HEK293 (cell line): ENCODE results near the gene ABHD8.
A peak's percentile ranks its signal among the peaks of the same experiment; 100 is the strongest.

Experiments
- BCL11A ChIP-seq: fragments of 450-650 bp; formaldehyde crosslinking; IDR thresholded peaks from 2 replicates; pipeline ENCODE4 v1.5.1; 2016; ENCODE audit warnings: low read depth, missing biosample characterization, missing genetic modification characterization
- GLI4 ChIP-seq: fragments of 450-650 bp; formaldehyde crosslinking; IDR thresholded peaks from 2 replicates; pipeline ENCODE4 v1.5.1; 2016; ENCODE audit warnings: missing biosample characterization, missing genetic modification characterization
- GLIS1 ChIP-seq: fragments of 450-650 bp; formaldehyde crosslinking; IDR thresholded peaks from 2 replicates; pipeline ENCODE4 v1.5.1; 2016; ENCODE audit warnings: missing biosample characterization, missing genetic modification characterization
- RBAK ChIP-seq: fragments of 450-650 bp; formaldehyde crosslinking; IDR thresholded peaks from 2 replicates; pipeline ENCODE4 v1.5.1; 2016; ENCODE audit warnings: missing biosample characterization, missing genetic modification characterization
- SALL2 ChIP-seq: fragments of 450-650 bp; formaldehyde crosslinking; IDR thresholded peaks from 2 replicates; pipeline ENCODE4 v1.5.0; 2017; ENCODE audit warnings: missing biosample characterization, mild to moderate bottlenecking, missing genetic modification characterization, borderline replicate concordance
- TCF7L2 ChIP-seq: IDR thresholded peaks from 2 replicates; pipeline ENCODE4 v1.6.1; 2011; ENCODE audit warnings: low read depth, mild to moderate bottlenecking, inconsistent platforms, low read length, moderate library complexity, borderline replicate concordance
- YY1 ChIP-seq: fragments of 450-650 bp; formaldehyde crosslinking; IDR thresholded peaks from 2 replicates; pipeline ENCODE4 v1.5.1; 2018; ENCODE audit warnings: missing biosample characterization, missing genetic modification characterization
- ZBTB17 ChIP-seq: fragments of 450-650 bp; formaldehyde crosslinking; IDR thresholded peaks from 2 replicates; pipeline ENCODE4 v1.5.1; 2016; ENCODE audit warnings: missing biosample characterization, missing genetic modification characterization
- ZFHX2 ChIP-seq: fragments of 450-650 bp; formaldehyde crosslinking; conservative IDR thresholded peaks from 2 replicates; pipeline ENCODE4 v1.5.1; 2016; ENCODE audit warnings: missing biosample characterization, missing genetic modification characterization
- ZFP3 ChIP-seq: fragments of 450-650 bp; formaldehyde crosslinking; IDR thresholded peaks from 2 replicates; pipeline ENCODE4 v1.5.1; 2016; ENCODE audit warnings: low read depth, missing biosample characterization, missing genetic modification characterization
- ZIC2 ChIP-seq: fragments of 450-650 bp; formaldehyde crosslinking; IDR thresholded peaks from 2 replicates; pipeline ENCODE4 v1.5.1; 2016; ENCODE audit warnings: missing biosample characterization, missing genetic modification characterization
- ZNF223 ChIP-seq: fragments of 450-650 bp; formaldehyde crosslinking; IDR thresholded peaks from 2 replicates; pipeline ENCODE4 v1.5.1; 2016; ENCODE audit warnings: missing biosample characterization, missing genetic modification characterization
- ZNF248 ChIP-seq: fragments of 450-650 bp; formaldehyde crosslinking; IDR thresholded peaks from 2 replicates; pipeline ENCODE4 v1.5.1; 2017; ENCODE audit warnings: missing biosample characterization, missing genetic modification characterization
- ZNF341 ChIP-seq: fragments of 450-650 bp; formaldehyde crosslinking; IDR thresholded peaks from 2 replicates; pipeline ENCODE4; 2016; ENCODE audit warnings: low read depth, missing biosample characterization, missing genetic modification characterization
- ZNF394 ChIP-seq: fragments of 450-650 bp; formaldehyde crosslinking; IDR thresholded peaks from 2 replicates; pipeline ENCODE4 v1.5.1; 2016; ENCODE audit warnings: missing biosample characterization, missing genetic modification characterization, mild to moderate bottlenecking, moderate library complexity, borderline replicate concordance
- ZNF473 ChIP-seq: fragments of 450-650 bp; formaldehyde crosslinking; IDR thresholded peaks from 2 replicates; pipeline ENCODE4 v1.5.1; 2017; ENCODE audit warnings: missing biosample characterization, missing genetic modification characterization
- ZNF501 ChIP-seq: fragments of 450-650 bp; formaldehyde crosslinking; IDR thresholded peaks from 2 replicates; pipeline ENCODE4 v1.5.1; 2016; ENCODE audit warnings: missing biosample characterization, missing genetic modification characterization
- ZNF521 ChIP-seq: fragments of 450-650 bp; formaldehyde crosslinking; IDR thresholded peaks from 2 replicates; pipeline ENCODE4 v1.5.1; 2017; ENCODE audit warnings: missing biosample characterization, mild to moderate bottlenecking, missing genetic modification characterization
- ZNF548 ChIP-seq: fragments of 450-650 bp; formaldehyde crosslinking; IDR thresholded peaks from 2 replicates; pipeline ENCODE4 v1.5.1; 2016; ENCODE audit warnings: missing biosample characterization, missing genetic modification characterization
- ZNF560 ChIP-seq: fragments of 450-650 bp; formaldehyde crosslinking; IDR thresholded peaks from 2 replicates; pipeline ENCODE4 v1.5.1; 2017; ENCODE audit warnings: missing biosample characterization, missing genetic modification characterization, borderline replicate concordance
- ZNF600 ChIP-seq: fragments of 450-650 bp; formaldehyde crosslinking; IDR thresholded peaks from 2 replicates; pipeline ENCODE4 v1.5.1; 2016; ENCODE audit warnings: missing biosample characterization, missing genetic modification characterization
- ZNF610 ChIP-seq: fragments of 450-650 bp; formaldehyde crosslinking; IDR thresholded peaks from 2 replicates; pipeline ENCODE4 v1.5.1; 2016; ENCODE audit warnings: missing biosample characterization, missing genetic modification characterization, borderline replicate concordance
- ZNF624 ChIP-seq: fragments of 450-650 bp; formaldehyde crosslinking; IDR thresholded peaks from 2 replicates; pipeline ENCODE4 v1.5.1; 2017; ENCODE audit warnings: missing biosample characterization, missing genetic modification characterization
- ZNF654 ChIP-seq: fragments of 450-650 bp; formaldehyde crosslinking; IDR thresholded peaks from 2 replicates; pipeline ENCODE4 v1.5.1; 2016; ENCODE audit warnings: low read depth, missing biosample characterization, missing genetic modification characterization
- ZNF658 ChIP-seq: fragments of 450-650 bp; formaldehyde crosslinking; IDR thresholded peaks from 2 replicates; pipeline ENCODE4; 2016; ENCODE audit warnings: missing biosample characterization, missing genetic modification characterization
- ZNF837 ChIP-seq: fragments of 450-650 bp; formaldehyde crosslinking; IDR thresholded peaks from 2 replicates; pipeline ENCODE4 v1.5.1; 2016; ENCODE audit warnings: missing biosample characterization, missing genetic modification characterization
- TF ChIP-seq, protein P1 (sequence below): fragments of 450-650 bp; formaldehyde crosslinking; conservative IDR thresholded peaks from 2 replicates; pipeline ENCODE4 v1.5.1; 2016; ENCODE audit warnings: low read depth, missing biosample characterization, missing genetic modification characterization
- TF ChIP-seq, protein P2 (sequence below): fragments of 450-650 bp; formaldehyde crosslinking; IDR thresholded peaks from 2 replicates; pipeline ENCODE4 v1.5.1; 2016; ENCODE audit warnings: missing biosample characterization, missing genetic modification characterization
- TF ChIP-seq, protein P3 (sequence below): fragments of 450-650 bp; formaldehyde crosslinking; conservative IDR thresholded peaks from 2 replicates; pipeline ENCODE4 v1.5.1; 2016; ENCODE audit warnings: low read depth, missing biosample characterization, missing genetic modification characterization
- TF ChIP-seq, protein P4 (sequence below): fragments of 450-650 bp; formaldehyde crosslinking; IDR thresholded peaks from 2 replicates; pipeline ENCODE4 v1.5.1; 2016; ENCODE audit warnings: missing biosample characterization, missing genetic modification characterization

The ABHD8 gene

DNA sequence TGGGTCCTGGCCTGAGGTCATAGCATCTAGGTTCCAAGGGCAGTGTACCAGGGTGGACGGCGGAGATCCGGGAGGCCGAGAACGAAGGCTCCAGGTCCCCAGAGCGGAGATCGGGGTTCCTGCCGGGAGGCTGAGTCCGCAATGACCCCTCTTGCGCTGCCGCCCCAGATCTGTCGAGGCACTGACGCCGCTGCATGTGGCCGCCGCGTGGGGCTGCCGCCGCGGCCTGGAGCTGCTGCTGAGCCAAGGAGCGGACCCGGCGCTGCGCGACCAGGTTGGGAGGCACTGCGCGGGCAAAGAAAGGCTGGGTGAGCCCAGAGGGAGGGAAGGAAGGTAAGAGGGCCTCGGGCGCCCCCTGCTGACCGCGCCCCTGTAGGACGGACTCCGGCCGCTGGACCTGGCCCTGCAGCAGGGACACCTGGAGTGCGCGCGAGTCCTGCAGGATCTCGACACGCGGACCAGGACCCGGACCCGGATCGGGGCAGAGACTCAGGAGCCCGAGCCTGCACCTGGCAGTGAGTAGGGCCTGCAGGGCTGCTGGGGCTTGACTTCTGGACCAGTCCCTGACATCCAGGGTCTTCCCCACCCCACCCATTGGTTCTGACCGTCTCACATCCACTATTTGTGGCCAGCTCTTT lies 20.6 kb downstream of the ABHD8 start (continued):
- TF ChIP-seq ZNF658 (tag by site-specific recombination) (no peak), ZNF341 (tag by site-specific recombination) (no peak), BCL11A (tag by site-specific recombination) (peak; percentile 65; the same call in 1 of the 2 replicates), ZNF560 (no peak), ZNF223 (no peak), ZNF654 (tag by site-specific recombination) (peak; percentile 83), ZNF248 (tag by site-specific recombination) (no peak), ZNF521 (tag by site-specific recombination) (no peak), YY1 (no peak), ZNF610 (tag by site-specific recombination) (no peak; the same call in 1 of the 2 replicates), RBAK (tag by site-specific recombination) (no peak), ZNF501 (tag by site-specific recombination) (0 out of 2 replicates have a peak, but pooled peaks have one; percentile 52), ZNF837 (tag by site-specific recombination) (no peak), ZNF624 (tag by site-specific recombination) (no peak), TCF7L2 (no peak), ZNF548 (tag by site-specific recombination) (no peak), ZNF600 (tag by site-specific recombination) (peak; percentile 89), ZIC2 (tag by site-specific recombination) (peak; percentile 94), GLIS1 (tag by site-specific recombination) (peak; percentile 82), ZNF473 (no peak), ZFP3 (tag by site-specific recombination) (no peak), ZFHX2 (tag by site-specific recombination) (no peak), SALL2 (tag by site-specific recombination) (no peak), ZNF394 (tag by site-specific recombination) (peak; percentile 83; the same call in 1 of the 2 replicates), ZBTB17 (tag by site-specific recombination) (peak; percentile 90), GLI4 (tag by site-specific recombination) (no peak)
- TF ChIP-seq, protein P1, sequence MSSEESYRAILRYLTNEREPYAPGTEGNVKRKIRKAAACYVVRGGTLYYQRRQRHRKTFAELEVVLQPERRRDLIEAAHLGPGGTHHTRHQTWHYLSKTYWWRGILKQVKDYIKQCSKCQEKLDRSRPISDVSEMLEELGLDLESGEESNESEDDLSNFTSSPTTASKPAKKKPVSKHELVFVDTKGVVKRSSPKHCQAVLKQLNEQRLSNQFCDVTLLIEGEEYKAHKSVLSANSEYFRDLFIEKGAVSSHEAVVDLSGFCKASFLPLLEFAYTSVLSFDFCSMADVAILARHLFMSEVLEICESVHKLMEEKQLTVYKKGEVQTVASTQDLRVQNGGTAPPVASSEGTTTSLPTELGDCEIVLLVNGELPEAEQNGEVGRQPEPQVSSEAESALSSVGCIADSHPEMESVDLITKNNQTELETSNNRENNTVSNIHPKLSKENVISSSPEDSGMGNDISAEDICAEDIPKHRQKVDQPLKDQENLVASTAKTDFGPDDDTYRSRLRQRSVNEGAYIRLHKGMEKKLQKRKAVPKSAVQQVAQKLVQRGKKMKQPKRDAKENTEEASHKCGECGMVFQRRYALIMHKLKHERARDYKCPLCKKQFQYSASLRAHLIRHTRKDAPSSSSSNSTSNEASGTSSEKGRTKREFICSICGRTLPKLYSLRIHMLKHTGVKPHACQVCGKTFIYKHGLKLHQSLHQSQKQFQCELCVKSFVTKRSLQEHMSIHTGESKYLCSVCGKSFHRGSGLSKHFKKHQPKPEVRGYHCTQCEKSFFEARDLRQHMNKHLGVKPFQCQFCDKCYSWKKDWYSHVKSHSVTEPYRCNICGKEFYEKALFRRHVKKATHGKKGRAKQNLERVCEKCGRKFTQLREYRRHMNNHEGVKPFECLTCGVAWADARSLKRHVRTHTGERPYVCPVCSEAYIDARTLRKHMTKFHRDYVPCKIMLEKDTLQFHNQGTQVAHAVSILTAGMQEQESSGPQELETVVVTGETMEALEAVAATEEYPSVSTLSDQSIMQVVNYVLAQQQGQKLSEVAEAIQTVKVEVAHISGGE (tag by site-specific recombination), result no peak
- TF ChIP-seq, protein P2, sequence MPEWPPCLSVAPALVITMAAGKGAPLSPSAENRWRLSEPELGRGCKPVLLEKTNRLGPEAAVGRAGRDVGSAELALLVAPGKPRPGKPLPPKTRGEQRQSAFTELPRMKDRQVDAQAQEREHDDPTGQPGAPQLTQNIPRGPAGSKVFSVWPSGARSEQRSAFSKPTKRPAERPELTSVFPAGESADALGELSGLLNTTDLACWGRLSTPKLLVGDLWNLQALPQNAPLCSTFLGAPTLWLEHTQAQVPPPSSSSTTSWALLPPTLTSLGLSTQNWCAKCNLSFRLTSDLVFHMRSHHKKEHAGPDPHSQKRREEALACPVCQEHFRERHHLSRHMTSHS (tag by site-specific recombination), result no peak
- TF ChIP-seq, protein P3, sequence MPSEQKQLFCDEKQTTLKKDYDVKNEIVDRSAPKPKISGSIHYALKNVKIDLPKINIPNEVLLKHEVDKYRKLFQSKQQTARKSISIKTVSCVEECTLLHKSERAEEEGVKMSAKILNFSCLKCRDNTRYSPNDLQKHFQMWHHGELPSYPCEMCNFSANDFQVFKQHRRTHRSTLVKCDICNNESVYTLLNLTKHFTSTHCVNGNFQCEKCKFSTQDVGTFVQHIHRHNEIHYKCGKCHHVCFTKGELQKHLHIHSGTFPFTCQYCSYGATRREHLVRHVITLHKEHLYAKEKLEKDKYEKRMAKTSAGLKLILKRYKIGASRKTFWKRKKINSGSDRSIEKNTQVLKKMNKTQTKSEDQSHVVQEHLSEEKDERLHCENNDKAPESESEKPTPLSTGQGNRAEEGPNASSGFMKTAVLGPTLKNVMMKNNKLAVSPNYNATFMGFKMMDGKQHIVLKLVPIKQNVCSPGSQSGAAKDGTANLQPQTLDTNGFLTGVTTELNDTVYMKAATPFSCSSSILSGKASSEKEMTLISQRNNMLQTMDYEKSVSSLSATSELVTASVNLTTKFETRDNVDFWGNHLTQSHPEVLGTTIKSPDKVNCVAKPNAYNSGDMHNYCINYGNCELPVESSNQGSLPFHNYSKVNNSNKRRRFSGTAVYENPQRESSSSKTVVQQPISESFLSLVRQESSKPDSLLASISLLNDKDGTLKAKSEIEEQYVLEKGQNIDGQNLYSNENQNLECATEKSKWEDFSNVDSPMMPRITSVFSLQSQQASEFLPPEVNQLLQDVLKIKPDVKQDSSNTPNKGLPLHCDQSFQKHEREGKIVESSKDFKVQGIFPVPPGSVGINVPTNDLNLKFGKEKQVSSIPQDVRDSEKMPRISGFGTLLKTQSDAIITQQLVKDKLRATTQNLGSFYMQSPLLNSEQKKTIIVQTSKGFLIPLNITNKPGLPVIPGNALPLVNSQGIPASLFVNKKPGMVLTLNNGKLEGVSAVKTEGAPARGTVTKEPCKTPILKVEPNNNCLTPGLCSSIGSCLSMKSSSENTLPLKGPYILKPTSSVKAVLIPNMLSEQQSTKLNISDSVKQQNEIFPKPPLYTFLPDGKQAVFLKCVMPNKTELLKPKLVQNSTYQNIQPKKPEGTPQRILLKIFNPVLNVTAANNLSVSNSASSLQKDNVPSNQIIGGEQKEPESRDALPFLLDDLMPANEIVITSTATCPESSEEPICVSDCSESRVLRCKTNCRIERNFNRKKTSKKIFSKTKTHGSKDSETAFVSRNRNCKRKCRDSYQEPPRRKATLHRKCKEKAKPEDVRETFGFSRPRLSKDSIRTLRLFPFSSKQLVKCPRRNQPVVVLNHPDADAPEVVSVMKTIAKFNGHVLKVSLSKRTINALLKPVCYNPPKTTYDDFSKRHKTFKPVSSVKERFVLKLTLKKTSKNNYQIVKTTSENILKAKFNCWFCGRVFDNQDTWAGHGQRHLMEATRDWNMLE (tag by site-specific recombination), result no peak
- TF ChIP-seq, protein P4, sequence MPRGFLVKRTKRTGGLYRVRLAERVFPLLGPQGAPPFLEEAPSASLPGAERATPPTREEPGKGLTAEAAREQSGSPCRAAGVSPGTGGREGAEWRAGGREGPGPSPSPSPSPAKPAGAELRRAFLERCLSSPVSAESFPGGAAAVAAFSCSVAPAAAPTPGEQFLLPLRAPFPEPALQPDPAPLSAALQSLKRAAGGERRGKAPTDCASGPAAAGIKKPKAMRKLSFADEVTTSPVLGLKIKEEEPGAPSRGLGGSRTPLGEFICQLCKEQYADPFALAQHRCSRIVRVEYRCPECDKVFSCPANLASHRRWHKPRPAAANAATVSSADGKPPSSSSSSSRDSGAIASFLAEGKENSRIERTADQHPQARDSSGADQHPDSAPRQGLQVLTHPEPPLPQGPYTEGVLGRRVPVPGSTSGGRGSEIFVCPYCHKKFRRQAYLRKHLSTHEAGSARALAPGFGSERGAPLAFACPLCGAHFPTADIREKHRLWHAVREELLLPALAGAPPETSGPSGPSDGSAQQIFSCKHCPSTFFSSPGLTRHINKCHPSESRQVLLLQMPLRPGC, result no peak
